Heart right ventricle (tissue), 16 donors: Measurements from ENCODE around the gene SERPIND1. TPM values are rescaled to one million over a fixed set of nuclear protein-coding genes. Genes with fewer than 3 reads are reported as not detected.

Experiments
- ATAC-seq, 8 donors: fragments of 200-7000 bp; cut with Tn5 transposase; one replicate each; pipeline ENCODE4 v1.9.1; 2020; ENCODE audit warnings: mild to moderate bottlenecking in 8 of 8, moderate library complexity in 8 of 8, moderate number of reproducible peaks in 1 of 8
- DNase-seq, 2 donors: peaks; one replicate each; pipeline ENCODE4 v3.0.0-alpha.2; 2020
- H3K27ac ChIP-seq, 10 donors: fragments of 200-600 bp; sonication (generic) in 2 of 10; one replicate each; pipeline versions ENCODE4 v1.5.0 to v1.8.0; 2020 to 2022; ENCODE audit warnings: mild to moderate bottlenecking in 3 of 10
- H3K27me3 ChIP-seq, 7 donors: fragments of 200-600 bp; one replicate each; pipeline ENCODE4 v1.8.0; 2021 to 2022; ENCODE audit warnings: mild to moderate bottlenecking in 2 of 7
- H3K36me3 ChIP-seq, 9 donors: fragments of 200-600 bp; sonication (generic) in 1 of 9; one replicate each; pipeline versions ENCODE4 v1.5.0 to v1.8.0; 2020 to 2022; ENCODE audit warnings: mild to moderate bottlenecking in 2 of 9
- H3K4me1 ChIP-seq, 9 donors: fragments of 200-600 bp; sonication (generic) in 1 of 9; one replicate each; pipeline versions ENCODE4 v1.5.0 to v1.8.0; 2020 to 2022; ENCODE audit warnings: mild to moderate bottlenecking in 4 of 9
- H3K4me3 ChIP-seq, 10 donors: fragments of 200-600 bp; sonication (generic) in 2 of 10; one replicate each; pipeline versions ENCODE4 v1.5.0 to v1.8.0; 2020 to 2022; ENCODE audit warnings: mild to moderate bottlenecking in 7 of 10, moderate library complexity in 2 of 10
- H3K9me3 ChIP-seq, 11 donors: fragments of 200-600 bp in 10 of 11; sonication (generic) in 2 of 11; one replicate each; pipeline versions ENCODE4 v1.5.0 to v1.8.0; 2013 to 2022; ENCODE audit warnings: mild to moderate bottlenecking in 2 of 11, control low read depth in 1 of 11, moderate library complexity in 1 of 11
- CTCF ChIP-seq, 9 donors: fragments of 200-600 bp; sonication (generic) in 2 of 9; IDR thresholded peaks; one replicate each; pipeline versions ENCODE4 v1.5.0 to v1.8.0; 2021 to 2022; ENCODE audit warnings: antibody characterized with exemption in 9 of 9, mild to moderate bottlenecking in 5 of 9, moderate library complexity in 1 of 9
- WGBS, 2 donors: extraction: QIAGEN DNeasy Blood & Tissue Kit; methylation state at CpG; one replicate each; pipeline ENCODE4 v1.1.7; 2013; ENCODE audit warnings: inconsistent platforms in 1 of 2; 5-methylcytosine and 5-hydroxymethylcytosine counted together
- intact Hi-C, 10 donors: fragments of 100-400 bp; cut with DNase I; formaldehyde crosslinking; loops; one replicate each; pipeline versions ENCODE4 v1.11.1 to v1.14.2; 2022
- polyA plus RNA-seq, 2 donors: library from polyadenylated mRNA; stranded (reverse); fragments of 200-250 nt; gene quantifications; one replicate each; pipeline ENCODE4 v1.2.3, GENCODE V29; 2013
- total RNA-seq, 10 donors: library from RNA; stranded (reverse); fragmentation: NEBNext Ultra II Directional in 3 of 10; extraction: Animal tissue kit (Norgen Biotek cat#: 25700) in 3 of 10; gene quantifications; one replicate each; pipeline versions ENCODE4 v1.2.1 to v1.2.4, GENCODE V29; 2021 to 2023
- donor health status: Arrhythmogenic right ventricular cardiomyopathy.
- donor health status: ischemic (EF 13 %, LVEDD 7.1; RV severe dilation, severe dysfunction).
- donor health status: healthy with polysubstance abuse.
- donor health status: DM: no; HTN: yes; CAD: no.
- donor health status: DM: no; HTN: no; CAD: no.
- donor health status: ischemic (EF 25% LVEDD 6.9; RV normal size, moderate dysfunction).
- donor health status: ischemic (EF 25% LVEDD 5.7; RV mildly dilated, moderate dysfunction).
- donor health status: healthy.
- donor health status: DM: yes; HTN: yes; CAD: no.
- donor health status: Ischemic cardiomyopathy.
- donor health status: ischemic (EF 35%, LVEDD 5.7; RV mildly dilated, moderate dysfunction).
- donor health status: nonischemic (EF 11% LVEDD 7.7; RV severe dilation, severe dysfunction).
- donor health status: DM: yes; HTN: yes; CAD: no.
- donor health status: PGD.
- donor health status: ischemic (EF 29% LVEDD 5.4; RV normal size, mild dysfunction).
- donor health status: nonischemic (EF 23%, LVEDD 6.1; RV moderate dilation, normal function).

Gene SERPIND1
- total and polyA plus RNA-seq, 12 donors = 0.07 to 0.26 (median 0.09) TPM; not detected in 7

- H3K27ac ChIP-seq = no peak overlapping the region
- peaks cover 7 to 27% (median 12%) of the 10 kb centered on the region in 9 donors for H3K4me1 ChIP-seq
- TF ChIP-seq CTCF (IDR thresholded peaks at IDR 0.05) = no peak
- no peak for ATAC-seq
- no peaks in the 10 kb centered on the region for H3K9me3 ChIP-seq
- 90 to 92% methylated on average over 9 of the region's 9 CpGs for whole genome bisulfite sequencing, 2 donors
- no peak overlapping the region for H3K4me3 ChIP-seq
- H3K36me3 ChIP-seq = peaks cover 0 to 100% (median 40%) of the 10 kb centered on the region in 9 donors
- intact Hi-C loops = no loop called here
- no peak for DNase-seq
- H3K27me3 ChIP-seq = no peaks in the 10 kb centered on the region
These were observed 27.3 kb upstream of the SERPIND1 start for GRCh38 chr22:20746431-20747189.

- no peaks in the 10 kb centered on the region for H3K9me3 ChIP-seq
- intact Hi-C loops = no loop called here
- no peak for TF ChIP-seq CTCF (IDR thresholded peaks at IDR 0.05)
- H3K4me3 ChIP-seq = no peak overlapping the region
- DNase-seq = no peak
- peaks cover 0 to 100% (median 34%) of the 10 kb centered on the region in 9 donors for H3K36me3 ChIP-seq
- no peak overlapping the region for H3K27ac ChIP-seq
- no peak for ATAC-seq
- 97 to 98% methylated on average over 10 of the region's 10 CpGs for whole genome bisulfite sequencing, 2 donors
- H3K27me3 ChIP-seq = no peaks in the 10 kb centered on the region
- peaks cover 7 to 27% (median 12%) of the 10 kb centered on the region in 9 donors for H3K4me1 ChIP-seq
These were observed 26.7 kb upstream of the SERPIND1 start for GRCh38 chr22:20747223-20747622.

GRCh38 chr22:20748082-20748481, 25.8 kb upstream of the SERPIND1 start:
- intact Hi-C loops = no loop called here
- 95 to 98% methylated on average over 7 of the region's 7 CpGs for whole genome bisulfite sequencing, 2 donors
- no peak for TF ChIP-seq CTCF (IDR thresholded peaks at IDR 0.05)
- no peaks in the 10 kb centered on the region for H3K27me3 ChIP-seq
- no peak overlapping the region for H3K4me3 ChIP-seq
- H3K4me1 ChIP-seq = peaks cover 7 to 27% (median 12%) of the 10 kb centered on the region in 9 donors
- no peak overlapping the region for H3K27ac ChIP-seq
- DNase-seq (no peak), ATAC-seq (no peak)
- H3K9me3 ChIP-seq = no peaks in the 10 kb centered on the region
- peaks cover 0 to 100% (median 34%) of the 10 kb centered on the region in 9 donors for H3K36me3 ChIP-seq

GRCh38 chr22:20748731-20749428, 25.0 kb upstream of the SERPIND1 start:
- peaks cover 7 to 27% (median 12%) of the 10 kb centered on the region in 9 donors for H3K4me1 ChIP-seq
- ATAC-seq (peak in 1 of 8 donors; percentile 28), DNase-seq (no peak)
- WGBS, 2 donors = 72 to 78% methylated on average over 9 of the region's 9 CpGs
- peaks cover 0 to 97% (median 27%) of the 10 kb centered on the region in 9 donors for H3K36me3 ChIP-seq
- no peak overlapping the region for H3K27ac ChIP-seq
- intact Hi-C loops = no loop called here
- H3K4me3 ChIP-seq = no peak overlapping the region
- H3K27me3 ChIP-seq = no peaks in the 10 kb centered on the region
- H3K9me3 ChIP-seq = no peaks in the 10 kb centered on the region
- TF ChIP-seq CTCF (IDR thresholded peaks at IDR 0.05) = no peak
